Stimulated activated CD8-positive, alpha-beta memory T cell treated with anti-CD3 and anti-CD28 coated beads, Interleukin-4, amount 100 ng/mL, for 4 hours (primary cell): ENCODE data around the gene CUL1.

Experiments used
- DNase-seq, 2 donors: peaks; one replicate each; pipeline ENCODE4 v3.0.0-alpha.2; 2020; ENCODE audit warnings: low read depth in 2 of 2, low spot score in 1 of 2

Gene CUL1

GRCh38 chr7:148803094-148803493, 104.4 kb downstream of the CUL1 start:
- DNase-seq: no peak

- DNase-seq: no peak
These were observed 105.9 kb downstream of the CUL1 start for GRCh38 chr7:148804343-148805235.

- DNase-seq: no peak
These were observed 107.5 kb downstream of the CUL1 start for GRCh38 chr7:148806187-148806586.

DNA sequence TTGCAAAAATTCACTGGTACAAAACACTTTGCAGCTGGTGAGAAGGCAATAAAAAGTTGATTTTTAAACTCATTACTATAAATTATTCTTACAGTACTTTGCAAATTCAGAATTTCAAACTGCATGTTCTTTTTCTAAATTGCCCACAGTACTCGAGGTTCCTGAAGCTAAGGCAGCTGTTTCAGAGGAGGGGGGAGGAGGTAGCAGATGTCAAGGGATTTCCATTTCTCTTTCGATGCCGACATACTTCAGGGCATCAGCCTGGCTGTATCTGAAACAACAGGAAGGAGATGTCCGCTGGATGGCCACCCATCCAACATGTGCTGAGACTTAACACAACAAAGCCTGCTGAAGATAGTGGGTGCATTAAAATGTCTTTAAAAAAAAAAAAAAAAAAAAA, 108.7 kb downstream of the CUL1 start:
- DNase-seq: no peak

DNA sequence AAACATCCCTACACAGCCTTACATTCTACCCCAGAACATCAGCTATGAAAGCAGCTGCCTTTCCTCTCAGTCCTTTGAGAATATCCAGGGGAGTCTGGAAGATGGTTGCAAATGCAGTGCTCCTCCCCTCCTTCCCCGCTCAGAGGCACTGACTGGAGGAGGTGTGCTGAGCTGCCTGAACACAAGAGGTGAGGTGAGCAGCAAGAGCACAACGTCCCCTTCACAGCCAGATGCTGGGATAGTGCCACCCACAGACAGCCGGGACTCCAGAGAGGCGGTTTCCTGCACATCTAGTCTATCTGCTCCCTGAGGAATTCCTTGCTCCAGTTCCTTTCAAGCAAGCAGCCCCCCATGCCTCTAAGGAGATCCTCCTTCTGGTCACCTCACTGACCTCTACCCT, 111.2 kb downstream of the CUL1 start:
- no peak for DNase-seq

DNA sequence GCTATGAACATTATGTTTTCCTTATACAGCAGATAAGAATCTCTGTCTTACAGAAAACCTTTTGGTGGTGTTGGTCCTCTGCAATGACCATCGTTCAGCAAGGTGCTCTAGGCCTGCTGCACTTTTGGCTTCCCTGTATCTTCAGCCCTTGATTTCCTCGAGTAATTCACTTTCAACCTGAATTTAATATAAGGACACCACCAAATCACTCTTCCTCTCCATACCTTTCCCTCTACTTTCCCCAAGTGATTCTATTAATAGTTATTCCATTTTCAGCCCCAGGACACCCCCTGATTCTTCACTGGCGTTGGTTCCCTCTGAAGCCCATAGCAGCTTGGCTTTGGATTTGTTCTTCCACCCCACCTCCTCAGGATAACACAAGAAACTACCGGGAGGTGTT, 113.2 kb downstream of the CUL1 start:
- no peak for DNase-seq

- no peak for DNase-seq
These were observed 115.2 kb downstream of the CUL1 start for GRCh38 chr7:148813890-148814289.

DNA sequence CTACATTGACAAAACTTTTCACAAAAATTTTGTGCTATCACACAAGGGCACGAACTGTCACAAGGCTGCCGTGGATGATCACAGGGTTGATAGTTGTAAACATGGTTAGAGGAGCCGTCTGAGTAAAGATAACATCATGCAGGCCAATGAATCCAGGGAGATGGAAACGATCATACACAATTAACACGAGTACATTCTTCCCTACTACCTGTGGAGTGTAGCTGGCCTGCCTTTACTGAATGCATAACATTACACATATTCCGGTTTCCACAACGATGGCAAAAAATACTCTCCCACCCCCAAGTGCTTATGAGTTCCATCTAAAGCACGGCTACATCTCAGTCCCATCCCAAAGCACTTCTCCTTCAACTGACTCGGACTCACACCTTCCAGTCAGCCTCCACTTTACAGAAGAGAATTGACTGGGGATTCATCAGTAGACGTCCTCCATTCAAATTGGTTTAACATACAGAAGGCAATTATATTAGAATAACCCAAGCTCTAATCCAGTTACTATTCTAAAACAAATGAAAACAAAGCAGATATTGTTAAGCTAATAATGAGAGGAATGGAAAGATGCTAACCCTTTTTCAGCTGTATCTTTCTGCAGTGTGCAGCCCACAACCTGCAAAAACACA, 116.3 kb downstream of the CUL1 start:
- no peak for DNase-seq

DNA sequence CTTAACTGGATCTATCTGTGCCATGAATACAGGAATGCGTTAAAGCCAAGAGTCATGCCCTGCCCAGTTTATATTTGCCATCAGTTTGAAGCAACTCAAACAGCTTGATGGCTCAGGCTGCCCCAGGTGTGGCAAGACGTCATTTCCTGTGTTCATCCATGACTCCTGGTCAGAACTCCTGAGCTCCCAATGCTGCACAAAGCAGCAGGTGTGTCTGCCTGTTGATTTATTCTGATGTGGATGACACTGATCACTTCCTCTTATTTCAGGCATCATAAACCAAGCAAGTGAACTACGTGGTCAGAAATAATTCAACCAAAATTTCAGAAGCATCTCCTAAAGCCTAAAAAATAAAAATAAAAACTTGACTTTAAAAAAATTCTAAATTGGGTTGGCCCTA, 116.9 kb downstream of the CUL1 start:
- no peak for DNase-seq

- DNase-seq: no peak
These were observed 121.1 kb downstream of the CUL1 start for GRCh38 chr7:148819697-148820360.

- DNase-seq: no peak
These were observed 122.7 kb downstream of the CUL1 start for GRCh38 chr7:148821422-148821821.

DNA sequence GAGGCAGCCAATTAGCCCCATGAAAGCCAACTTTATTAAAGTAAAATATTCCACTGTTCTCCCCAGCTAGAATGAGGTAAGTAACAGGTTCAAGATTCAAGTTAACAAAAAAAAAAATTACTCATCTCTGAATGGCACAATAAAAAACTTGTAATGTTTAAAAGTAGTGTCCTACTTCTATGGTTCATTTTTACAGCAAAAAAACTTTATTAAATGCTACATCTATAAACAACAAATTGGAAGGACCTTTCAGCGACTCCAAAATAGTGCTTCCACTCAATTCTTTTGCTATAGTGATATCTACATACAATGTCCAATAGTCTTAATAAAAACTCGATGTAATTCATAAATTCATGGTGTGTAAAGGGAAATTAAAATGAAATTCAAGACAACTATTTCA, 126.2 kb downstream of the CUL1 start:
- DNase-seq: no peak

DNA sequence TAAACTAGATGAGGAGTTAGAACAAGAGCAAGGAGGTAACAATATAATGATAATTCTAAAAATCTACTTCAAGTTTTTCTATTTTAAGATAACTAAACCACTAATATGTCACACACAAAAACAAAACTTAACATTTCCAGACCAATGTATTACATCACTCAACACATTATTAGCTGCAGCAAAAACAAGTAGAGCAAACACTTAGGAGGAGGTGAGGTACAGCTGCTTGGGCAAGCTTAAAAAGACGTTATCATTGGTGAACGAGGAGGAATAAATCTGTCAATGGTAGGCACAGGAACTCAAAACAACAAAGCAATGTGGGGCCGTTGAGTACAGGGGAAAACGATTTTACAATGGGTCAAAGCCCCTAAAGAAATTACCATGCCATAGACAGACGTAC, 126.6 kb downstream of the CUL1 start:
- DNase-seq: no peak

DNA sequence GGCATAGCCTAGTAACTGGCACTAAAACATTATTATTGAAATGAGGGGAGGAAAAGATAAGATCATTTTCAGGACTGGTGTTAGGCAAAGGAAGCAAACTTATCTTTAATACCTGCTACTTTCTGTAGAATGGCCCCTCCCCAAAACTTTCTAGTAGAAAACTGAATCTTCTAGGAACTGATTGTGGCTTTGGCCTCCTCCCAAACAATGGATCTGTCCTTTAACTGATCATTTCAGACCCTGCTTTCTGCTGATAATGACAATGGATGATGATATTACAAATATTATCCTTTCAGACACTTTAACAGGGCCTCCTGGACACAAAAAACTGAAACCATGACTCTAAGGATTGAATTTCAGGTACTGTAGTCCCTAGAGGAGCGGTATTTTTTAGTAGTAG, 130.3 kb downstream of the CUL1 start:
- no peak for DNase-seq

DNA sequence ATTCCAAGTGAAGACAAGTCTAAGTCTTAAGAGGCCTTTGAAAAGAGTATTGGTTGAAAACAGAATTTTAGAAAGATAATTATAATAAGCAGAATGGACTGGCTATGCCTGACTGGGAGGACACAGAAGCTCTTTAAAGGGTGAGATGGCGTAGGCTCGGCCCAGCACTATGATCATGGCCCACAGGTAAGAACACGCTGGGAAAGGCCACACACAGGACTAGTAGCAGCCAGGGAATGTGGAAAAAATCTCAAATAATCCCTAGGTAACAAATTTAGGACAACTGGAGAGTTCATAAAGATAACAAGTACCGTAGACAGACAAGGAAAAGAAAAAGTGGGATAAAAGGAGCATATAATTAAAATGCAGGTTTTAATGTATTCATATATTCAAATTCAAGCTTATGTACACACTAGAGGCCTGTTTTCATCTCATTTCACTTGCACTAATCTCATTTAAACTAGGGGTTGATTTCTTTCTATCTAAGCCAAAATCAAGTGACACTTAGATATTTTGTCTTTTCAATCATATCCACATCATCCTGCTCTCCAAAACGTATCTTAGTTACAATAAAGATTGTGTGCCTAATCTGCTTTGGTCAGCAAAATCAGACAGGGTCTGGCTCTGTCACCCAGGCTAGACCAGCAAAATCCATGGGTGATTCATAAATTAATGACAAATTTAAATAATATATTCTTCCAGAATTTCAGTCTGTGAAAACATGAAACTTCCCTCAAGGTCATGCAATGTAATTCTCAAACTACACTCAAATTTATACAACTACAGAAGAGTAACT, 132.4 kb downstream of the CUL1 start:
- no peak for DNase-seq

DNA sequence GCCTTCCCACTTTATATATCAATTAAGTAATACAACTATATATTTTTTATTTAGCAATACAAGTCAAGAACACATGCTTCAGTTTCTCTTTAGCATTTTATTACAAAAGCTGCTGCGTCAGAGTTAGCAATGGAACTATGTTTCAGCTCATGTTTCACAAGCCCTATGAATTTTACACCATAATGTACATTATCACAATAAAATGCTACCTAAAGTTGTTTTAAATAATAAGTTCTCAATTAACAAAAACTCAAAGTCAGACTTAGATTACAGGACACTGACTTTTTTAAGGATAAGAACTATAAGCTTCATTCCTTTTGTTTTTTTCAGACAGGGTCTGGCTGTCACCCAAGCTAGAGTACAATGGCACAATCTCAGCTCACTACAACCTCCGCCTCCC, 133.1 kb downstream of the CUL1 start:
- DNase-seq: no peak

GRCh38 chr7:148834605-148835004, 135.9 kb downstream of the CUL1 start:
- no peak for DNase-seq

DNA sequence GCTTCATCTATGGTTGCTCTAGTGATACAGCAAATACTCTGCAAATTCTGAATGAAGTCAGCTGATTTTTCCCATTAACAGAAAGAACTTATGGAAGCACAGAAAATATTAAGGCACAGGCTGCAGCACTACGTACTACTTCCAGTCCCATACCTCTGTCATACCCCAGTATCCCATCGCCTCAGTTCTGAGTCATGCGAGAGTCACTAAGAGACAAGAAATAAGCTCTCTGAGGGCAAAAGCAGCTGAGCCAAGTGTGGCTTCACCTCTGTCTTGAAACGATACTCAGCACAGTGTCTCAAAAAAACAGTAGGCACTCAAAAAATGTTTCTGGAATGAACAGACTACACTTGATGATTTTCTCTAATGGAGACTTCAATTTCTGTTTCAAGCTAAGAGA, 137.2 kb downstream of the CUL1 start:
- DNase-seq: no peak

DNA sequence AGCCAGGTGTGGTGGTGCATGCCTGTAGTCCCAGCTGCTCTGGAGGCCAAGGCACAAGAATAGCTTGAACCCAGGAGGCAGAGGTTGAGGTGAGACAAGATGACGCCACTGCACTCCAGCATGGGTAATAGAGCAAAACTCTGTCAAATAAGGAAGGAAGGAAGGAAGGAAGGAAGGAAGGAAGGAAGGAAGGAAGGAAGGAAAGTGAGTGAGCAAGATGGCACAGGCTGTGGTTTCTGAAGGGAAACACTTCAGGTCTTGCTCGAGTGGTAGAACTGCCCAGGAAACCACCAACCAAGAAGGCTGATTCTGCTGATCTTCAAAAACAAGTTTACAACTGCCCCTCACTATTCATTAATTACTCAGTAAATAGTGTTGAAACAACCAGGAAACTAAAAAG, 140.2 kb downstream of the CUL1 start:
- DNase-seq: no peak

- no peak for DNase-seq
These were observed 149.4 kb downstream of the CUL1 start for GRCh38 chr7:148847815-148848734.
